Measurements from ENCODE around the gene TNKS2. TPM values are rescaled to one million over a fixed set of nuclear protein-coding genes. Genes with fewer than 3 reads are reported as not detected.

Gene TNKS2
- total and polyA plus RNA-seq, 4 donors = 8.6 to 80.1 (median 23.3) TPM

- 13 to 17% methylated on average over 11 of the region's 11 CpGs for WGBS, 2 donors
- H3K27ac ChIP-seq (ENCODE audit: low read depth in 1 of 2, low read length in 1 of 2) = peak overlapping the region; percentile 3 to 53
- no peak for TF ChIP-seq CTCF (IDR thresholded peaks at IDR 0.05; ENCODE audit: control extremely low read depth, extremely low read depth)
- no peaks in the 10 kb centered on the region for H3K9me3 ChIP-seq (ENCODE audit: control insufficient read depth in 4 of 4, insufficient read depth in 3 of 4, low read length in 3 of 4)
- H3K9ac ChIP-seq (ENCODE audit: insufficient read depth in 1 of 2, low read length in 2 of 2) = peak overlapping the region in 1 of 2 donors; percentile 99
- H3K4me1 ChIP-seq (ENCODE audit: control insufficient read depth in 5 of 5, insufficient read depth in 5 of 5, low read length in 5 of 5) = peaks cover 0 to 27% (median 7%) of the 10 kb centered on the region in 5 donors
- ATAC-seq (ENCODE audit: insufficient read depth, low FRiP score) = no peak
- H3K36me3 ChIP-seq (ENCODE audit: control insufficient read depth in 4 of 4, insufficient read depth in 4 of 4, low read length in 4 of 4) = no peaks in the 10 kb centered on the region
- DNase-seq = peak; percentile 17 to 61 (median 47)
- no peaks in the 10 kb centered on the region for H3K27me3 ChIP-seq (ENCODE audit: control insufficient read depth in 3 of 3, insufficient read depth in 3 of 3, low read length in 2 of 3)
- no peak overlapping the region for H3K4me3 ChIP-seq
Observed at GRCh38 chr10:91796331-91797047, 1.7 kb upstream of the TNKS2 start.

- peaks cover 0 to 27% (median 7%) of the 10 kb centered on the region in 5 donors for H3K4me1 ChIP-seq (ENCODE audit: control insufficient read depth in 5 of 5, insufficient read depth in 5 of 5, low read length in 5 of 5)
- 56 to 73% methylated on average over 3 of the region's 3 CpGs for whole genome bisulfite sequencing, 2 donors
- ATAC-seq (ENCODE audit: insufficient read depth, low FRiP score) (no peak), DNase-seq (peak in 1 of 3 donors; percentile 32)
- TF ChIP-seq CTCF (IDR thresholded peaks at IDR 0.05; ENCODE audit: control extremely low read depth, extremely low read depth) = no peak
- H3K9ac ChIP-seq (ENCODE audit: insufficient read depth in 1 of 2, low read length in 2 of 2) = peak overlapping the region in 1 of 2 donors; percentile 99
- H3K9me3 ChIP-seq (ENCODE audit: control insufficient read depth in 4 of 4, insufficient read depth in 3 of 4, low read length in 3 of 4) = no peaks in the 10 kb centered on the region
- no peaks in the 10 kb centered on the region for H3K27me3 ChIP-seq (ENCODE audit: control insufficient read depth in 3 of 3, insufficient read depth in 3 of 3, low read length in 2 of 3)
- peaks cover 0 to 2% (median under 1%) of the 10 kb centered on the region in 4 donors for H3K36me3 ChIP-seq (ENCODE audit: control insufficient read depth in 4 of 4, insufficient read depth in 4 of 4, low read length in 4 of 4)
- H3K27ac ChIP-seq (ENCODE audit: low read depth in 1 of 2, low read length in 1 of 2) = peak overlapping the region; percentile 3 to 47
- H3K4me3 ChIP-seq = no peak overlapping the region
Observed at GRCh38 chr10:91797048-91797690, 1.1 kb upstream of the TNKS2 start.

GRCh38 chr10:91798649-91799611 lies 704 bp downstream of the TNKS2 start:
- peak overlapping the region; percentile 88 to 94 for H3K9ac ChIP-seq (ENCODE audit: insufficient read depth in 1 of 2, low read length in 2 of 2)
- ATAC-seq (ENCODE audit: insufficient read depth, low FRiP score) = peak; percentile 34
- peak overlapping the region; percentile 99 for H3K4me3 ChIP-seq
- TF ChIP-seq CTCF (IDR thresholded peaks at IDR 0.05; ENCODE audit: control extremely low read depth, extremely low read depth) = no peak
- H3K27ac ChIP-seq (ENCODE audit: low read depth in 1 of 2, low read length in 1 of 2) = peak overlapping the region; percentile 99 to 100
- H3K4me1 ChIP-seq (ENCODE audit: control insufficient read depth in 5 of 5, insufficient read depth in 5 of 5, low read length in 5 of 5) = peaks cover 0 to 27% (median 11%) of the 10 kb centered on the region in 5 donors
- DNase-seq = peak; percentile 15 to 75 (median 69)
- no peaks in the 10 kb centered on the region for H3K9me3 ChIP-seq (ENCODE audit: control insufficient read depth in 4 of 4, insufficient read depth in 3 of 4, low read length in 3 of 4)
- peaks cover 0 to 6% (median 3%) of the 10 kb centered on the region in 4 donors for H3K36me3 ChIP-seq (ENCODE audit: control insufficient read depth in 4 of 4, insufficient read depth in 4 of 4, low read length in 4 of 4)
- 0 to 1% methylated on average over 51 to 54 of the region's 54 CpGs for WGBS, 2 donors
- H3K27me3 ChIP-seq (ENCODE audit: control insufficient read depth in 3 of 3, insufficient read depth in 3 of 3, low read length in 2 of 3) = no peaks in the 10 kb centered on the region

All from lung (tissue), 12 donors.